GM19438 (cell line): ENCODE results near the gene CEACAM19.
A peak's percentile ranks its signal among the peaks of the same experiment; 100 is the strongest.

Source experiments
- ATAC-seq: cut with Tn5 transposase; IDR thresholded peaks from one replicate; pipeline ENCODE4 v1.9.1; 2021; ENCODE audit warnings: low read depth; ENCODE audit not compliant: unreplicated experiment

Gene CEACAM19

DNA sequence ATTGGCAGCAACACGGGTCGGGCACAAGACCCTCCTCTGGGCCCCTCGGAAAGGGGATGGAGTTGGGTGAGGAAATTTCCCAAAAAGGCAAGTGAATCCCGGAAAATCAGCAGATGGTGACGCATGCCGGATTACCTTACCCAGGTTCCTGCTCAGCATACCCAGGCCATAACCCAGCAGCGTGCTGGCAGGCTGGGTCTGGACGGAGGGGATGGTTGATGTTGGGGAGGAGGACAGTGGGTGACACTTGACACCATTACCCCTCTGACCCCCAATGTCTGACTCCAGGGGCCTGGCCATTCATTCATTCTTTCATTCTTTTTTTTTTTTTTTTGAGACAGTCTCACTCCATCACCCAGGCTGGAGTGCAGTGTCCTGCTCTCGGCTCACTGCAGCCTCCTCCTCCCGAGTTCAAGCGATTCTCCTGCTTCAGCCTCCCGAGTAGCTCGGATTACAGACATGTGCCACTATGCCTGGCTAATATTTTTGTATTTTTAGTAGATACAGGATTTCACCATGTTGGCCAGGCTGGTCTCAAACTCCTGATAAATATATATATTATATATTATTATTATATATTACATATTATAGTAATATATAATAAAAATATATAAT is 26.8 kb upstream of the CEACAM19 start:
- ATAC-seq, result no peak

DNA sequence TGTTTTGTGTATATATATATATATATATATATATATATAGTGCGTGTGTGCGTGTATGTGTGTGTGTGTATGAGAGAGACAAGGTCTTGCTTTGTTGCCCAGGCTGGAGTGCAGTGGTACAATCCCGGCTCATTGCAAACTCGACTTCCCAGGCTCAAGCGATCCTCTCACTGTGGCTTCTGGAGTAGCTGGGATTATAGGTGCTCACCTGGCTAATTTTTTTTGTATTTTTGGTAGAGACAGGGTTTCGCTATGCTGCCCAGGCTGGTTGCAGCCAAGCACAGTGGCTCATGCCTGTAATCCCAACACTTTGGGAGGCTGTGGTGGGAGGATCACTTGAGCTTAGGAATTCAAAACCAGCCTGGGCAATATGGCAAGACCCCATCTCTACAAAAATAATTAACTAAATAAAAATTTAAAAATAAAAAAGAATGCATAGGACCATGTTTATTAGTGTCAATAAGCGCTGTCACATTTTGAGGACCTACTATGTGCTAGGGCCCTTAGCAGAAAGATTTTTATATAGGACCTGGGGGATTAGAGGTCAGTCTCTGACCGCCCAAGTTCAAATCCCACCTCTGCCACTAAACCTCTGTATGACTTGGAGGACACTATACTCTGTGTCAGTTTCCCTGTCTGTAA is 25.8 kb upstream of the CEACAM19 start:
- no peak for ATAC-seq

- no peak for ATAC-seq
Measured at GRCh38 chr19:44646049-44646416, 25.2 kb upstream of the CEACAM19 start.

GRCh38 chr19:44647144-44647543 is 24.1 kb upstream of the CEACAM19 start:
- ATAC-seq, result no peak

- no peak for ATAC-seq
Measured at GRCh38 chr19:44648631-44649251, 22.5 kb upstream of the CEACAM19 start.

DNA sequence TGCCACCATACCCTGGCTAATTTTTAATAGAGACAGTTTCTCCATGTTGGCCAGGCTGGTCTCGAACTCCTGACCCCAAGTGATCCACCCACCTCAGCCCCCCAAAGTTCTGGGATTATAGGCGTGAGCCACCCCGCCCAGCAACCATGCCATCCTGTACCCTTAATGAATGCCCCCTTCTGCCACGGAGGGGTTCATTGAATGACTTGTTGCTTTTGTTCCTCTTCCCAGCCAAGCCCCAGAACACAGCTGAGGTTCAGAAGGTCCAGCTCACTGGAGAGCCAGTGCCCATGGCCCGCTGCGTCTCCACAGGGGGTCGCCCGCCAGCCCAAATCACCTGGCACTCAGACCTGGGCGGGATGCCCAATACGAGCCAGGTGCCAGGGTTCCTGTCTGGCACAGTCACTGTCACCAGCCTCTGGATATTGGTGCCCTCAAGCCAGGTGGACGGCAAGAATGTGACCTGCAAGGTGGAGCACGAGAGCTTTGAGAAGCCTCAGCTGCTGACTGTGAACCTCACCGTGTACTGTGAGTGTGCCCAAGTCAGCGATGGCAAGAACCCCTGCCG is 21.6 kb upstream of the CEACAM19 start:
- ATAC-seq, result no peak

DNA sequence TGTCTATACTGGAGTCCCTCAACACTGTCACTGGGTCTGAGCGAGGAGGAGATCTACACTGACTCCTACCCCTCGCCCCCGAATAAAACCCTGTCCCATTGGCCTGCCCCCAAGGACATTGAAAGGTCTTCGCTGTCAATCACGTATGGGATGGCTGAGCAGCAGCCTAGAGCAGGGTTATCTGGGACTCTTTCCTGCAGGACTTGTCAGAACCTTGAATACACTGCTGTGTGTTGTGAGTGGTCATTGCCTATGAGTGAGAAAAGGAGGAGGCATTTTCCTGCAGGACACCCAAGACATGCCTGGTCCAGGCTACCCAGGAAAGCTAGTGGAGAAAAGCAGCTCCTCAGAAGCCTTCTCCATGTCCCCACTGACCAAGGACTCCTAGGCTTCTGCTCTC is 17.9 kb upstream of the CEACAM19 start:
- ATAC-seq, result no peak

GRCh38 chr19:44653977-44654774 is 17.1 kb upstream of the CEACAM19 start:
- ATAC-seq, result peak; percentile 74

DNA sequence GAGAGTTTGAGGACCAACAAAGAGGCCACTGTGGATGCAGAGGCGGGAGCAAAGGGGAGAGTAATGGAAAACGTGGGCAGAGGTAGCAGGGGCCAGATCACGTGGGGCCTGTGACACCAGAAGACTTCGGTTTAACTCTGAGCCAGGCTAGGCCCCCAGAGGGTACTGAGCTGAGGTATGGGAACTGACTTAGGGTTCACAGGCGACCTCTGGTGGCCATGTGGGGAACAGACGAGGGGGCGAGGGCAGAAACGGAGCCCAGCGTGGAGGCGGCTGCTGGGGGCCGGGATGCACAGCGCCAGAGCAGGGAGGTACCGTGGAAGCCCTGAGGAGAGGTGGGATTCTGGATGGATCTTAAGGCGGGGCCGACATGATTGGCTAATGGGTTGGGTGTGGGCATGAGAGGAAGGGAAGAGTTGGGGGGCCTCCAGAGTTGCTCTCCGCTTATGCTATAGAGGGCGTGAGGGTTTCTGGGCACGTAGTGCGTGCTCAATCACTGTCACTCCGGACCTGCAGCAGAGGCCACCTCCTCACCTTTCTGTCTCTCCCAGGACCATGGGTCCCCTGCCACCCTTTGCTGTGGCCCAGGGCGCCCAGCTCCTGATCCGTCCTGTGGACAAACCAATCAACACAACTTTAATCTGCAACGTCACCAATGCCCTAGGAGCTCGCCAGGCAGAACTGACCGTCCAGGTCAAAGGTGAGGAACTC is 13.9 kb upstream of the CEACAM19 start:
- no peak for ATAC-seq

DNA sequence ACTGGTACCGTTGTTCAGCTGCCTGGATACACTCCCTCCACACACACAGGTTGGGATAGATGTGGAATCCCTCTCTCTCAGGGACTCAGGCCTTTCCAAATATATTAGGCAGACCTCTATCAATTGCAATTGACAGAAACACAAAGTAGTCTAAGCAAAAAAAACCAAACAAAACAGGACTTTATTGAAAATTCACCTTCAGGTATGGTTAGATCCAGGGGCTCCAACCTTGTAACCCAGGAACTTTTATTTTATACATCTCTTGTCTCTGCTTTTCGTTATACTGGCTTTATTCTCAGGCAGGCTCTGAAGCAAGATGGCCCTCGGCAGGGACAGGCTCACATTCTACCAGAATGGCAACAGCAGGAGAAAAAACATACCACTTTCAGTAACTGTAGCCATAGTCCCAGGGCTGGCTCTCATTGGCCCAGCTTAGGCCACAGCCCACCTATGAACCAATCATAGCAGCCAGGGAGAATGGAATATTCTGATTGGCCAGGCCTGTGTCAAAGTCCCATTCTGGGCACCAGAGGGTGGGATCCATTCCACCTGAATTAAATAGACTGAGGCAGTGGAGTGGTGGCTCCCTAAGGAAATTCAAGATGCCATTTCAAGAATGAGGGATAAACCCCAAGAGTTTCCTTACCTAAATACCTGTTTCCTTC is 13.1 kb upstream of the CEACAM19 start:
- no peak for ATAC-seq

DNA sequence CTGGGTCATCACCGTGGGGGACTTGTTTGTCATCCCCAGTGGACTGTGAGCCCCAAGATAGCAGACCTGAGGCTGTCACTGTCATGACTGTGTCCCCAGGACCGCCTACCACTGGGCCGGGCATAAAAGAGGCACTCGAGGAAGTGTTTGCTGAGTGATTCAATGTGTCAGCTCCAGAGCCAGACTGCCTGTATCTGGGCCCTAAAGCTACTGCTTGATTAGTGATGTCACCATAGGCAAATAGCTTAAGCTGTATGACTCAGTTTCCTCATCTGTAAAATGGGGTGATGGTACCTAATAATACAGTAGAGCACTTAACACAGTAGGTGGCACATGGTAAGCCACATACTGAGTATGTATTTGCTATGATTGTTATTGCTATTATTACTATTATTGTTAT is 11.2 kb upstream of the CEACAM19 start:
- no peak for ATAC-seq

DNA sequence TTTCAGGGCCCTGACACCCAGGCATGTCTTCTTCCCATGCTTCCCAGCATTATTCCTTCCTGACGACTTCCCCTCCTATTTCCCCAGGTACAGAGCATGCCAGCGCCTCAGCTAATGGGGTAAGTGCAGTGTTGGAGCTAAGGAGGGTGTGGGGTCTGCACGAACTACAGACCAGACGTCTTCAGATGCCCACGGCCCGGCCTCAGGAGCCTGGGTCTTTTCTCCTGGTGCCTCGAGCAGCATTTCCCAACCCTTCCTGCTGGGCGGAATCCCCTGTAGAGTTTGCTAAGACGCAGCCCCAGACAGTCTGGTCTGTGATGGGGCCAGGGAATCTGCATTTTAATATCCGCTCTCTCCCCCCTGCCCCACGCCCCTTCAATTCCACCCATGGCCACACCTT is 10.1 kb upstream of the CEACAM19 start:
- no peak for ATAC-seq

GRCh38 chr19:44661904-44662303 is 9.4 kb upstream of the CEACAM19 start:
- ATAC-seq, result no peak

GRCh38 chr19:44662691-44663385 is 8.4 kb upstream of the CEACAM19 start:
- ATAC-seq, result no peak

- ATAC-seq, result no peak
Measured at GRCh38 chr19:44663996-44664395, 7.3 kb upstream of the CEACAM19 start.

DNA sequence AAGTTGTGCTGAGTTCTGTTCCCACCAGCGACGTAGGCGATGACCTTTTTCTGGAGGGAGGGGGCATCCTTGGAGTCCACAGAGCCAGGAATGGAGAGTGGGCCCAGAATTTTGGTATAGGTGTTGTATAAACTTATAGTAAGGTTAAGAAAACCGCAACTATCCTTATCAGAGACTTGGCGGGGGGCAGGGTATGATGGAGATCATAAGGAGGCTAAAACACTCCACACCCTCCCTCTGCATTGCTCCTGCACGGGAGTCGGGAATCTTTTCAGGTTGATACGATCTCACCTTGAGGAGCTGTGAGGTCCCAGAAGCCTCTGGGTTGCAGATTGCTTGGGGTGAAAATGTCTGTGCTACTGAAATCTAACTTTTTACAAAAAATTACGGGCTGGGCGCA is 6.3 kb upstream of the CEACAM19 start:
- ATAC-seq, result no peak

GRCh38 chr19:44666852-44667556 is 4.3 kb upstream of the CEACAM19 start:
- no peak for ATAC-seq

DNA sequence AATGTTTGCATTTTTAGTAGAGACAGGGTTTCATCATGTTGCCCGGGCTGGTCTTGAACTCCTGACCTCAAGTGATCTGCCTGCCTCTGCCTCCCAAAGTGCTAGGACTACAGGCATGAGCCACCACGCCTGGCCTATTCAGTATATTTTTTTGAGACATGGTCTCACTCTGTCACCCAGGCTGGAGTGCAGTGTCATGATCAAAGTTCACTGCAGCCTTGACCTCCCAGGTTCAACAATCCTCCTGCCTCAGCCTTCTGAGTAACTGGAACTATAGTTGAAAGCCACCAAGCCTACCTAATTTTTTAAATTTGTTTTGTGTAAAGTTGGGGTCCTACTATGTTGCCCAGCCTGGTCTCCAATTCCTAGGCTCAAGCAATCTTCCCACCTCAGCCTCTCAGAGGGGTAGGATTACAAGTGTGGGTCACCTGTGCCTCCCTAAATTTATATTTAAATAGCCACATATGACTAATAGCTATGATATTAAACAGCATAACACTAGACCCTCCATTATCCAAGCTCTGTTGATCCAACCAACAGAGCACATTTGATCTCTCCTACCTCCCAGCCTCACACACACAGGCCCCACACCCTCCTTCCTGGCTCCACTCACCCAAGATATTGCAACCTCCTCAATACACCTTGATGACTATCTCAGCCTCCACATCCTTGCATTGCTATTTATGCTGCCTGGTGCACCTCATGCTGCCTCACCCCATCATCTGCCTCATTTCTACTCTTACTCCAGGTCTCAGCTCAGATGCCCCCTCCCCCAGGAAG is 2.1 kb upstream of the CEACAM19 start:
- ATAC-seq, result no peak
